K562 (cell line): ENCODE data around the gene DLST. TPM values are rescaled to one million over a fixed set of nuclear protein-coding genes. Genes with fewer than 3 reads are reported as not detected.

ENCODE experiments used
- ATAC-seq: fragments of 200-7000 bp; cut with Tn5 transposase; 3 replicates; pipeline ENCODE4 v1.9.1; 2020; ENCODE audit warnings: moderate library complexity
- BruUV-seq: library from RNA; stranded (reverse); fragments of 400-500 nt; replicated peaks from 2 replicates; lab custom pipeline; 2021; lab: Mats Ljungman, UMichigan
- CTCF ChIA-PET: fragments of 300-600 bp; formaldehyde crosslinking; extraction: SDS; loops from one replicate; lab custom pipeline; 2021; ENCODE audit warnings: low intra/inter-chr PET ratio; lab: Yijun Ruan, JAX
- POLR2A ChIA-PET: fragments of 300-600, 350-650 bp; sonication (Branson Sonifier 250); formaldehyde crosslinking; extraction: SDS; loops from one replicate; lab custom pipeline; 2021; ENCODE audit warnings: antibody characterized with exemption, inconsistent platforms; lab: Yijun Ruan, JAX
- DNase-seq, 4 experiments: peaks; one replicate each; pipeline versions ENCODE4 v3.0.0 to v3.0.0-alpha.2; 2011 to 2018; ENCODE audit warnings: low spot score in 3 of 4, mixed read lengths in 3 of 4; ENCODE audit errors: extremely low read depth in 1 of 4
- FAIRE-seq: peaks from 2 replicates; lab custom pipeline; 2011; peaks lifted over from hg19 to GRCh38; lab: Jason Lieb, UNC
- H2AFZ ChIP-seq: 2 replicates; pipeline ENCODE4 v1.6.0; 2011; ENCODE audit warnings: low read depth, low read length, control low read depth, inconsistent platforms
- H3K27ac ChIP-seq: fragments of 200-600 bp; 3 replicates; pipeline ENCODE4 v1.8.0; 2011; ENCODE audit warnings: low read depth, mild to moderate bottlenecking, control low read depth, inconsistent platforms, low read length, moderate library complexity, mixed read lengths; ENCODE audit errors: extremely low read depth
- H3K27me3 ChIP-seq, 2 experiments: fragments of 300-600 bp in 1 of 2; 2 replicates in 1 of 2; 3 replicates in 1 of 2; pipeline versions ENCODE4 v1.6.0 to v1.8.0; 2011; ENCODE audit warnings: inconsistent platforms in 2 of 2, low read length in 2 of 2, mild to moderate bottlenecking in 1 of 2, mixed read lengths in 1 of 2, moderate library complexity in 1 of 2; ENCODE audit not compliant: control insufficient read depth in 2 of 2, insufficient read depth in 2 of 2
- H3K36me3 ChIP-seq: fragments of 300-600 bp; 3 replicates; pipeline ENCODE4 v1.8.0; 2011; ENCODE audit warnings: mild to moderate bottlenecking, low read length, inconsistent platforms; ENCODE audit not compliant: control insufficient read depth, insufficient read depth
- H3K4me1 ChIP-seq, 2 experiments: fragments of 200-600 bp in 1 of 2; replicated peaks in 1 of 2; 2 replicates in 1 of 2; 3 replicates in 1 of 2; pipeline versions ENCODE4 v1.5.1 to v1.8.0; 2011; ENCODE audit warnings: inconsistent platforms in 2 of 2, low read length in 2 of 2, mild to moderate bottlenecking in 1 of 2, mixed read lengths in 1 of 2, moderate library complexity in 1 of 2; ENCODE audit not compliant: control insufficient read depth in 2 of 2, insufficient read depth in 2 of 2
- H3K4me2 ChIP-seq: 2 replicates; pipeline ENCODE4 v1.6.1; 2011; ENCODE audit warnings: low read length, control low read depth, inconsistent platforms, mixed read lengths; ENCODE audit not compliant: insufficient read depth
- H3K4me3 ChIP-seq: fragments of 200-600 bp; sonication (generic), shearing (Covaris generic); 2 replicates; pipeline ENCODE4 v1.5.1; 2016; ENCODE audit warnings: control low read depth, inconsistent platforms
- H3K79me2 ChIP-seq: fragments of 200-600 bp; 3 replicates; pipeline ENCODE4 v1.8.0; 2011; ENCODE audit warnings: low read length, inconsistent platforms; ENCODE audit not compliant: control insufficient read depth, insufficient read depth
- H3K9ac ChIP-seq, 2 experiments: 2 replicates each; pipeline versions ENCODE4 v1.6.0 to v1.6.1; 2011; ENCODE audit warnings: low read depth in 2 of 2, low read length in 2 of 2, control low read depth in 1 of 2, inconsistent platforms in 1 of 2, mild to moderate bottlenecking in 1 of 2, mixed read lengths in 1 of 2; ENCODE audit not compliant: insufficient read depth in 1 of 2
- H3K9me1 ChIP-seq: one replicate; pipeline ENCODE4 v1.6.0; 2011; ENCODE audit warnings: inconsistent platforms, mild to moderate bottlenecking, low read length, moderate library complexity; ENCODE audit not compliant: control insufficient read depth, insufficient read depth
- H3K9me3 ChIP-seq: replicated peaks from 2 replicates; pipeline ENCODE4 v1.5.1; 2011; ENCODE audit warnings: low read depth, low read length, inconsistent platforms; ENCODE audit not compliant: control insufficient read depth, insufficient read depth
- H4K20me1 ChIP-seq: replicated peaks from 2 replicates; pipeline ENCODE4 v1.6.1; 2011; ENCODE audit warnings: low read length, inconsistent platforms, mixed read lengths; ENCODE audit not compliant: control insufficient read depth, insufficient read depth
- ARID2 ChIP-seq: fragments of 450-650 bp; IDR thresholded peaks from 2 replicates; pipeline ENCODE4 v1.6.1; 2017; ENCODE audit warnings: antibody characterized with exemption, mild to moderate bottlenecking
- CBX8 ChIP-seq: fragments of 200-600 bp; sonication (generic); IDR thresholded peaks from 2 replicates; pipeline ENCODE4 v1.6.1; 2012; ENCODE audit warnings: borderline replicate concordance, mixed run types, low read depth, mild to moderate bottlenecking, moderate library complexity, mixed read lengths, low read length, control low read depth, inconsistent platforms; ENCODE audit not compliant: poor library complexity, severe bottlenecking; ENCODE audit errors: extremely low read depth
- ESRRA ChIP-seq: fragments of 450-650 bp; IDR thresholded peaks from 2 replicates; pipeline ENCODE4 v1.6.1; 2014; ENCODE audit warnings: low read depth, mild to moderate bottlenecking, moderate library complexity, borderline replicate concordance
- PCBP2 ChIP-seq: fragments of 200-400 bp; formaldehyde crosslinking; IDR thresholded peaks from 2 replicates; pipeline ENCODE4 v1.6.1; 2018; ENCODE audit warnings: low read length, low read depth, mild to moderate bottlenecking, moderate library complexity; ENCODE audit not compliant: poor library complexity, severe bottlenecking
- SMAD1 ChIP-seq: fragments of 150-350 bp; IDR thresholded peaks from 2 replicates; pipeline ENCODE4 v1.6.1; 2014; ENCODE audit warnings: low read length, low read depth; ENCODE audit not compliant: partially characterized antibody
- SUPT5H ChIP-seq: fragments of 450-650 bp; IDR thresholded peaks from 2 replicates; pipeline ENCODE4 v1.6.1; 2016
- TARDBP ChIP-seq: fragments of 450-650 bp; IDR thresholded peaks from 2 replicates; pipeline ENCODE4 v1.6.1; 2016
- THRB ChIP-seq: fragments of 450-650 bp; formaldehyde crosslinking; conservative IDR thresholded peaks from 2 replicates; pipeline ENCODE4 v1.4.0; 2022; ENCODE audit warnings: mild to moderate bottlenecking, missing genetic modification characterization
- ZBTB8A ChIP-seq: fragments of 450-650 bp; IDR thresholded peaks from 2 replicates; pipeline ENCODE4 v1.6.1; 2018; ENCODE audit warnings: mild to moderate bottlenecking, moderate library complexity; ENCODE audit not compliant: partially characterized antibody
- ZNF584 ChIP-seq: fragments of 200-800 bp; sonication (Bioruptor generic); IDR thresholded peaks from 2 replicates; pipeline ENCODE4 v1.6.1; 2016; ENCODE audit warnings: low read depth, mild to moderate bottlenecking, missing genetic modification characterization, missing compliant biosample characterization
- WGBS: fragments of 100-300 bp; shearing (Covaris generic); methylation state at CpG from one replicate; pipeline ENCODE4 v1.1.6; 2016; ENCODE audit warnings: low coverage, mixed read lengths; ENCODE audit not compliant: insufficient coverage; ENCODE audit errors: missing lambda C conversion rate; 5-methylcytosine and 5-hydroxymethylcytosine counted together
- in situ Hi-C: fragments of 300-500 bp; cut with MboI; formaldehyde crosslinking; loops from 4 replicates; pipeline ENCODE4 v1.15.0; 2018; ENCODE audit warnings: inconsistent platforms, mixed read lengths
- intact Hi-C: fragments of 100-400 bp; cut with micrococcal nuclease; formaldehyde crosslinking; loops from 2 replicates; pipeline ENCODE4 v1.14.2; 2022
- polyA plus RNA-seq, 8 experiments: library from polyadenylated mRNA; depleted of rRNA in 4 of 8; stranded (reverse) in 5 of 8; unstranded in 3 of 8; fragments of >200 nt; fragmentation: Nextera tagmentation in 2 of 8; fragmentation: Illumina TruSeq in 1 of 8; extraction: Ambion mirVana in 2 of 8; extraction: Trizol in 1 of 8; gene quantifications; 2 replicates each; pipeline versions ENCODE4 v1.2.1 to v1.2.3, GENCODE V29; 2011 to 2014; ENCODE audit warnings: inconsistent platforms in 1 of 8, missing spikeins in 1 of 8
- total RNA-seq, 7 experiments: library from RNA; depleted of rRNA in 6 of 7; stranded (reverse); fragments of >200 nt in 6 of 7; fragmentation: Illumina TruSeq in 2 of 7; extraction: Trizol in 2 of 7; gene quantifications; 2 replicates each; pipeline versions ENCODE4 v1.2.1 to v1.2.3, GENCODE V29; 2011 to 2021; ENCODE audit warnings: low replicate concordance in 1 of 7
- TF ChIP-seq, protein P1 (sequence below): sonication (generic); formaldehyde crosslinking; IDR thresholded peaks from 2 replicates; pipeline ENCODE4 v1.8.1; 2023; ENCODE audit warnings: mild to moderate bottlenecking, missing genetic modification reagents
- TF ChIP-seq, protein P2 (sequence below): fragments of 450-650 bp; formaldehyde crosslinking; IDR thresholded peaks from 2 replicates; pipeline ENCODE4 v1.4.0; 2020; ENCODE audit warnings: mild to moderate bottlenecking, mixed read lengths

The DLST gene
- total and polyA plus RNA-seq, 9 of the 15 experiments (the other 6 are each of a cell fraction or from before 2014, with no cell fraction given): 3.0 to 73.7 (median 45.4) TPM

- Histone ChIP-seq H3K4me3 (no peak overlapping the region), H2AFZ (no peak overlapping the region), H3K36me3 (no peaks in the 10 kb centered on the region), H3K9ac (peak overlapping the region in 1 of 2 experiments; percentile 56; a peak in 1 of 4 replicates), H3K9me3 (no peaks in the 10 kb centered on the region), H3K27me3 (no peaks in the 10 kb centered on the region), H3K79me2 (no peaks in the 10 kb centered on the region; the same call in 2 of the 3 replicates), H3K4me2 (no peak overlapping the region), H3K27ac (no peak overlapping the region), H4K20me1 (no peaks in the 10 kb centered on the region), H3K9me1 (no peaks in the 10 kb centered on the region), H3K4me1 (peaks cover 13 to 35% of the 10 kb centered on the region in 2 experiments; a peak in 4 of 5 replicates)
- in situ Hi-C loops: no loop called here
- POLR2A ChIA-PET: interaction anchor here (1.3 to 1.5 kb wide), 2 partner anchors 8 to 16 kb away, joined by 3 to 11 read pairs; no protein-coding TSS in a partner anchor
- CTCF ChIA-PET: no interaction called here
- 78% methylated on average over 6 of the region's 11 CpGs for WGBS
- DNase-seq (no peak), FAIRE-seq (no peak), ATAC-seq (no peak)
- intact Hi-C loops: no loop called here
- no TSS peak for BruUV-seq
- no peak for TF ChIP-seq SUPT5H
- TF ChIP-seq CBX8: no peak
- no peak for TF ChIP-seq TARDBP
- TF ChIP-seq THRB (CRISPR knock-in tag): no peak
- TF ChIP-seq ZBTB8A: no peak
- TF ChIP-seq ARID2: no peak
- TF ChIP-seq, protein P1, sequence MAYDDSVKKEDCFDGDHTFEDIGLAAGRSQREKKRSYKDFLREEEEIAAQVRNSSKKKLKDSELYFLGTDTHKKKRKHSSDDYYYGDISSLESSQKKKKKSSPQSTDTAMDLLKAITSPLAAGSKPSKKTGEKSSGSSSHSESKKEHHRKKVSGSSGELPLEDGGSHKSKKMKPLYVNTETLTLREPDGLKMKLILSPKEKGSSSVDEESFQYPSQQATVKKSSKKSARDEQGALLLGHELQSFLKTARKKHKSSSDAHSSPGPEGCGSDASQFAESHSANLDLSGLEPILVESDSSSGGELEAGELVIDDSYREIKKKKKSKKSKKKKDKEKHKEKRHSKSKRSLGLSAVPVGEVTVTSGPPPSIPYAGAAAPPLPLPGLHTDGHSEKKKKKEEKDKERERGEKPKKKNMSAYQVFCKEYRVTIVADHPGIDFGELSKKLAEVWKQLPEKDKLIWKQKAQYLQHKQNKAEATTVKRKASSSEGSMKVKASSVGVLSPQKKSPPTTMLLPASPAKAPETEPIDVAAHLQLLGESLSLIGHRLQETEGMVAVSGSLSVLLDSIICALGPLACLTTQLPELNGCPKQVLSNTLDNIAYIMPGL (CRISPR knock-in tag): no peak
- no peak for TF ChIP-seq ZNF584 (CRISPR knock-in tag)
- no peak for TF ChIP-seq PCBP2
- no peak for TF ChIP-seq ESRRA
- TF ChIP-seq, protein P2, sequence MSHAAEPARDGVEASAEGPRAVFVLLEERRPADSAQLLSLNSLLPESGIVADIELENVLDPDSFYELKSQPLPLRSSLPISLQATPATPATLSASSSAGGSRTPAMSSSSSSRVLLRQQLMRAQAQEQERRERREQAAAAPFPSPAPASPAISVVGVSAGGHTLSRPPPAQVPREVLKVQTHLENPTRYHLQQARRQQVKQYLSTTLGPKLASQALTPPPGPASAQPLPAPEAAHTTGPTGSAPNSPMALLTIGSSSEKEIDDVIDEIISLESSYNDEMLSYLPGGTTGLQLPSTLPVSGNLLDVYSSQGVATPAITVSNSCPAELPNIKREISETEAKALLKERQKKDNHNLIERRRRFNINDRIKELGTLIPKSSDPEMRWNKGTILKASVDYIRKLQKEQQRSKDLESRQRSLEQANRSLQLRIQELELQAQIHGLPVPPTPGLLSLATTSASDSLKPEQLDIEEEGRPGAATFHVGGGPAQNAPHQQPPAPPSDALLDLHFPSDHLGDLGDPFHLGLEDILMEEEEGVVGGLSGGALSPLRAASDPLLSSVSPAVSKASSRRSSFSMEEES: no peak
- TF ChIP-seq SMAD1: no peak
These were observed 42.3 kb downstream of the DLST start for GRCh38 chr14:74924061-74924460.
